ENCODE data around the gene COL27A1. TPM values are rescaled to one million over a fixed set of nuclear protein-coding genes. Genes with fewer than 3 reads are reported as not detected.

The COL27A1 gene
- total RNA-seq (2021; ENCODE audit: unreplicated experiment) = 12.0 TPM
- 6.5 and 7.2 TPM in 2 replicates for polyA plus RNA-seq (2012)
- percentile 47 among the genes with signal in this experiment for Bru-seq, nascent RNA
- BruChase-seq, experiment 1, labeled RNA remaining after a 6-hour chase = percentile 46 among the genes with signal in this experiment
- percentile 48 among the genes with signal in this experiment for BruChase-seq, experiment 2, labeled RNA remaining after a 2-hour chase
- long read RNA-seq, partial matches to known transcripts = 1 of 5 reads
- long read RNA-seq, other reads (novel, unspliced or antisense) = 4 of 5 reads

DNA sequence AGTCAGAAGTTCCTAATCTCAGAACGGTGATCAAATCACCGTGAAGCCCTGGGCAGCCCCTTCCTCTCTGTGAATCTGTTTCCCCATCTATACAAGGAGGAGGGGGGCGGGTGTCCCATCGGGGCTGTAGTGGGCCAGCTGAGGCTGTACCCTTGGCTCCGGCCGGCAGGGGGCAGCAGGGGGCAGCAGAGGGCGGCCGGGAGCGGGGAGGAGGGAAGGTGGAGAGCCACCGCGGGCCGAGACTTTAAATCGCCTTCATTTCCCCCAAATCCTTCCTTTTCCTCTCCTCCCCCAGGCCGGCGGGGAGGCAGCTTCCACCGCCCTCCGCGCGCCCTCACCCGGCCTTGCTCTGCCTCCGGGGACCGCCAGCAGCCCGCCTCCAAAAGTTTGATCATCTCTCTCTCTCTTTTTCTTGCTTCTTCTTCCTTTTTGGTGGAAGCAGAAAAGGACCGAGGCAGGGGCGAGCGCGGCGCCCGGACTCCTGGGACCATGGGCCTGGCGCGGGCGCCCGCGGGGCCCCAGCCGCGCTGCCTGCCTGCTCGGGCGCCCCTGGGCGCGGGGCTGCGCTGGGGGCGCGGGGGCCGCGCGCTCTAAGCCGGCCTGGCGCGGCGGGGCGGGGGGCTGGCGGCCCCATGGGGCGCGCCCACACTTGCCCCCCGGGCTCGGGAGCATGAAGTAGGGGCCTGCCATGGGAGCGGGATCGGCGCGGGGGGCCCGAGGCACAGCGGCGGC lies at the start of gene COL27A1:
TSS of gene COL27A1 (plus strand) at position 275 of the 732 bp plus-strand sequence. CDS start at position 689, 414 bp downstream.
- no TSS peak for BruUV-seq (replicated peaks)
- DNase-seq (ENCODE audit: low read depth, low spot score) = peak; percentile 19
- ATAC-seq = peak; percentile 92
- CTCF ChIA-PET = interaction anchor here (0.8 to 1.5 kb wide), 7 partner anchors 8 to 135 kb away, joined by 3 to 17 read pairs (median 6); no protein-coding TSS in a partner anchor
- Histone ChIP-seq H3K27me3 (ENCODE audit: insufficient read depth, low read length) (no peaks in the 10 kb centered on the region), H3K27ac (ENCODE audit: low read depth, low read length) (peak within 1 kb of the TSS; percentile 31; the same call in 1 of the 2 replicates), H3K4me2 (ENCODE audit: low read length) (peak within 1 kb of the TSS; percentile 84), H3K9me2 (ENCODE audit: insufficient read depth) (no peaks in the 10 kb centered on the region), H3K4me3 (replicated peaks in 1 of 2; ENCODE audit: low read depth in 1 of 2, low read length in 2 of 2) (peak within 1 kb of the TSS; percentile 54 to 62), H4K20me1 (ENCODE audit: insufficient read depth) (no peaks in the 10 kb centered on the region), H3K36me3 (ENCODE audit: control insufficient read depth in 1 of 2, insufficient read depth in 2 of 2, low read length in 2 of 2) (no peaks in the 10 kb centered on the region), H3K79me2 (ENCODE audit: insufficient read depth, low read length) (no peaks in the 10 kb centered on the region), H2AFZ (ENCODE audit: low read depth, low read length, poor library complexity, severe bottlenecking) (peak within 1 kb of the TSS; percentile 77), H3K9ac (ENCODE audit: low read length) (peak within 1 kb of the TSS; percentile 56), H3K4me1 (ENCODE audit: control insufficient read depth in 1 of 2, insufficient read depth in 2 of 2, low read length in 2 of 2) (peaks cover 0 to 12% of the 10 kb centered on the region in 2 experiments; a peak in 3 of 4 replicates), H3K9me3 (ENCODE audit: control insufficient read depth in 1 of 2, insufficient read depth in 1 of 2, low read depth in 1 of 2, low read length in 2 of 2) (no peaks in the 10 kb centered on the region)
- RAD21 ChIA-PET (ENCODE audit: low non-redundant PET in 1 of 2, low total read pairs in 2 of 2, uncharacterized antibody in 2 of 2, unreplicated experiment in 2 of 2) = interaction anchor here (1.0 to 1.2 kb wide), 4 partner anchors 47 to 136 kb away, joined by 4 to 7 read pairs (median 4); no protein-coding TSS in a partner anchor
- POLR2A ChIA-PET = interaction anchor here (0.6 kb wide), 1 partner anchor 191 kb away, joined by 4 read pairs; no protein-coding TSS in a partner anchor
- intact Hi-C loops (cut with micrococcal nuclease) = loop anchor here (1.0 kb wide), 2 partner anchors 116 to 136 kb away; no protein-coding TSS in a partner anchor
- TF ChIP-seq SIN3A (IDR thresholded peaks at IDR 0.05; ENCODE audit: low read depth) = no peak
- no peak for TF ChIP-seq POLR2A (IDR thresholded peaks at IDR 0.05; ENCODE audit: borderline replicate concordance, extremely low read depth, insufficient read depth, insufficient read length)
- no peak for TF ChIP-seq SRF (IDR thresholded peaks at IDR 0.05; ENCODE audit: low read depth)
- TF ChIP-seq POLR2AphosphoS5 (IDR thresholded peaks at IDR 0.05; ENCODE audit: low read depth, low read length) = peak; percentile 38; the same call in 1 of the 2 replicates
- TF ChIP-seq, protein P1, sequence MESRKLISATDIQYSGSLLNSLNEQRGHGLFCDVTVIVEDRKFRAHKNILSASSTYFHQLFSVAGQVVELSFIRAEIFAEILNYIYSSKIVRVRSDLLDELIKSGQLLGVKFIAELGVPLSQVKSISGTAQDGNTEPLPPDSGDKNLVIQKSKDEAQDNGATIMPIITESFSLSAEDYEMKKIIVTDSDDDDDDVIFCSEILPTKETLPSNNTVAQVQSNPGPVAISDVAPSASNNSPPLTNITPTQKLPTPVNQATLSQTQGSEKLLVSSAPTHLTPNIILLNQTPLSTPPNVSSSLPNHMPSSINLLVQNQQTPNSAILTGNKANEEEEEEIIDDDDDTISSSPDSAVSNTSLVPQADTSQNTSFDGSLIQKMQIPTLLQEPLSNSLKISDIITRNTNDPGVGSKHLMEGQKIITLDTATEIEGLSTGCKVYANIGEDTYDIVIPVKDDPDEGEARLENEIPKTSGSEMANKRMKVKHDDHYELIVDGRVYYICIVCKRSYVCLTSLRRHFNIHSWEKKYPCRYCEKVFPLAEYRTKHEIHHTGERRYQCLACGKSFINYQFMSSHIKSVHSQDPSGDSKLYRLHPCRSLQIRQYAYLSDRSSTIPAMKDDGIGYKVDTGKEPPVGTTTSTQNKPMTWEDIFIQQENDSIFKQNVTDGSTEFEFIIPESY (IDR thresholded peaks at IDR 0.05; ENCODE audit: extremely low read depth, insufficient replicate concordance, low read length) = no peak
- TF ChIP-seq, protein P2, sequence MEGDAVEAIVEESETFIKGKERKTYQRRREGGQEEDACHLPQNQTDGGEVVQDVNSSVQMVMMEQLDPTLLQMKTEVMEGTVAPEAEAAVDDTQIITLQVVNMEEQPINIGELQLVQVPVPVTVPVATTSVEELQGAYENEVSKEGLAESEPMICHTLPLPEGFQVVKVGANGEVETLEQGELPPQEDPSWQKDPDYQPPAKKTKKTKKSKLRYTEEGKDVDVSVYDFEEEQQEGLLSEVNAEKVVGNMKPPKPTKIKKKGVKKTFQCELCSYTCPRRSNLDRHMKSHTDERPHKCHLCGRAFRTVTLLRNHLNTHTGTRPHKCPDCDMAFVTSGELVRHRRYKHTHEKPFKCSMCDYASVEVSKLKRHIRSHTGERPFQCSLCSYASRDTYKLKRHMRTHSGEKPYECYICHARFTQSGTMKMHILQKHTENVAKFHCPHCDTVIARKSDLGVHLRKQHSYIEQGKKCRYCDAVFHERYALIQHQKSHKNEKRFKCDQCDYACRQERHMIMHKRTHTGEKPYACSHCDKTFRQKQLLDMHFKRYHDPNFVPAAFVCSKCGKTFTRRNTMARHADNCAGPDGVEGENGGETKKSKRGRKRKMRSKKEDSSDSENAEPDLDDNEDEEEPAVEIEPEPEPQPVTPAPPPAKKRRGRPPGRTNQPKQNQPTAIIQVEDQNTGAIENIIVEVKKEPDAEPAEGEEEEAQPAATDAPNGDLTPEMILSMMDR (IDR thresholded peaks at IDR 0.05 in 2 of 3, conservative IDR thresholded peaks at IDR 0.05 in 1 of 3; ENCODE audit: borderline replicate concordance in 1 of 3, insufficient read depth in 1 of 3, low read depth in 2 of 3, low read length in 2 of 3) = peak; percentile 88 to 89 (median 88)
- no peak for TF ChIP-seq CEBPB (IDR thresholded peaks at IDR 0.05; ENCODE audit: low read depth)
- no peak for TF ChIP-seq EZH2 (IDR thresholded peaks at IDR 0.05)
- TF ChIP-seq CBX3 (IDR thresholded peaks at IDR 0.05; ENCODE audit: low read depth) = no peak
- TF ChIP-seq, protein P3, sequence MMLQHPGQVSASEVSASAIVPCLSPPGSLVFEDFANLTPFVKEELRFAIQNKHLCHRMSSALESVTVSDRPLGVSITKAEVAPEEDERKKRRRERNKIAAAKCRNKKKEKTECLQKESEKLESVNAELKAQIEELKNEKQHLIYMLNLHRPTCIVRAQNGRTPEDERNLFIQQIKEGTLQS (IDR thresholded peaks at IDR 0.05) = no peak
- peak; percentile 44 for TF ChIP-seq YY1 (IDR thresholded peaks at IDR 0.05; ENCODE audit: extremely low read depth, insufficient replicate concordance, low read depth, low read length)
- TF ChIP-seq RAD21 (IDR thresholded peaks at IDR 0.05; ENCODE audit: low read depth) = peak; percentile 85
- no peak for TF ChIP-seq FOSL1 (IDR thresholded peaks at IDR 0.05; ENCODE audit: low read depth)
- TF ChIP-seq, protein P4, sequence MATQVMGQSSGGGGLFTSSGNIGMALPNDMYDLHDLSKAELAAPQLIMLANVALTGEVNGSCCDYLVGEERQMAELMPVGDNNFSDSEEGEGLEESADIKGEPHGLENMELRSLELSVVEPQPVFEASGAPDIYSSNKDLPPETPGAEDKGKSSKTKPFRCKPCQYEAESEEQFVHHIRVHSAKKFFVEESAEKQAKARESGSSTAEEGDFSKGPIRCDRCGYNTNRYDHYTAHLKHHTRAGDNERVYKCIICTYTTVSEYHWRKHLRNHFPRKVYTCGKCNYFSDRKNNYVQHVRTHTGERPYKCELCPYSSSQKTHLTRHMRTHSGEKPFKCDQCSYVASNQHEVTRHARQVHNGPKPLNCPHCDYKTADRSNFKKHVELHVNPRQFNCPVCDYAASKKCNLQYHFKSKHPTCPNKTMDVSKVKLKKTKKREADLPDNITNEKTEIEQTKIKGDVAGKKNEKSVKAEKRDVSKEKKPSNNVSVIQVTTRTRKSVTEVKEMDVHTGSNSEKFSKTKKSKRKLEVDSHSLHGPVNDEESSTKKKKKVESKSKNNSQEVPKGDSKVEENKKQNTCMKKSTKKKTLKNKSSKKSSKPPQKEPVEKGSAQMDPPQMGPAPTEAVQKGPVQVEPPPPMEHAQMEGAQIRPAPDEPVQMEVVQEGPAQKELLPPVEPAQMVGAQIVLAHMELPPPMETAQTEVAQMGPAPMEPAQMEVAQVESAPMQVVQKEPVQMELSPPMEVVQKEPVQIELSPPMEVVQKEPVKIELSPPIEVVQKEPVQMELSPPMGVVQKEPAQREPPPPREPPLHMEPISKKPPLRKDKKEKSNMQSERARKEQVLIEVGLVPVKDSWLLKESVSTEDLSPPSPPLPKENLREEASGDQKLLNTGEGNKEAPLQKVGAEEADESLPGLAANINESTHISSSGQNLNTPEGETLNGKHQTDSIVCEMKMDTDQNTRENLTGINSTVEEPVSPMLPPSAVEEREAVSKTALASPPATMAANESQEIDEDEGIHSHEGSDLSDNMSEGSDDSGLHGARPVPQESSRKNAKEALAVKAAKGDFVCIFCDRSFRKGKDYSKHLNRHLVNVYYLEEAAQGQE (IDR thresholded peaks at IDR 0.05; ENCODE audit: low read depth) = no peak
- no peak for TF ChIP-seq EGR1 (IDR thresholded peaks at IDR 0.05; ENCODE audit: low read depth)
- no peak for TF ChIP-seq ELF1 (IDR thresholded peaks at IDR 0.05; ENCODE audit: borderline replicate concordance, low read depth)
- TF ChIP-seq TCF7L2 (IDR thresholded peaks at IDR 0.05; ENCODE audit: borderline replicate concordance, extremely low read depth, insufficient read depth, insufficient read length) = no peak

Data from HCT116 (cell line).